HG03442 (cell line): ENCODE data around the gene AGGF1.
"Not testable (repeated sequence)": the region's sequence is repeated elsewhere in the genome, so short reads cannot be mapped to it uniquely, and the experiment has no call there.

Experiments
- ATAC-seq: cut with Tn5 transposase; IDR thresholded peaks from one replicate; pipeline ENCODE4 v1.9.1; 2021; ENCODE audit warnings: mild to moderate bottlenecking, moderate library complexity; ENCODE audit not compliant: unreplicated experiment

AGGF1 gene

DNA sequence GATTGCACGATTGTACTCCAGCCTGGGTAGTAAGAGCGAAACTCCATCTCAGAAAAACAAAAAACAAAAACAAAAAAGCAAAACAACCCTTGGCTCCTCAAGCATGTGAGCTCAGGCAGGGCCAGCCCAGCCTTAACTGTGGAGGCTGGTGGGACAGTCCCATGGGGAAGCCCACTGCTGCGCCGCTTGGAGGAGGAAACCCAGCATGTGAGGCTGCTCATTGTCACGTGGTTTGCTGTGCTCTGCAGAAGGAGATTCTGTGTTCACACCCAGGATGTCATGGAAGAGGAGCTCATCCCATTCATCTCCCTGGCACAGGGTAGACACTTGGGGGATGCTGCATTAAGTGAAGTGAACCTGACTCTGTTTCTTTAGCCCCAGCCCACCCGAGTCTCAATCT, 52.9 kb downstream of the AGGF1 start:
- no peak for ATAC-seq

DNA sequence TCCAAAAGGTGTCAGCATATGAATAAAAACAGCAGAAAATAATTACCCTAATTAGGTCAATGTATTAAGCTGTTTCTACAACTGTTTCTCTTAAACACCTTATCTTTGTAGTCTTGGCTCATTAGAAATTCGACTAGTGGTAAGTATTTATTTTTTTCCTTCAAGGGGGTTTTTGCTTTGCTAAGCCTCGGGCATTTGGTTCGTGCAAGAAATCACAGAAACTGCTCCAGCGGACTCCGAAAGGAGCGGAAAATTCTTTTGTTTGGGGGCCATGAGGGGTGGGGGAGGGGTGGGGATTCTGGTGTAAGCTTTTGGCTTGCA, 56.1 kb downstream of the AGGF1 start:
- no peak for ATAC-seq

DNA sequence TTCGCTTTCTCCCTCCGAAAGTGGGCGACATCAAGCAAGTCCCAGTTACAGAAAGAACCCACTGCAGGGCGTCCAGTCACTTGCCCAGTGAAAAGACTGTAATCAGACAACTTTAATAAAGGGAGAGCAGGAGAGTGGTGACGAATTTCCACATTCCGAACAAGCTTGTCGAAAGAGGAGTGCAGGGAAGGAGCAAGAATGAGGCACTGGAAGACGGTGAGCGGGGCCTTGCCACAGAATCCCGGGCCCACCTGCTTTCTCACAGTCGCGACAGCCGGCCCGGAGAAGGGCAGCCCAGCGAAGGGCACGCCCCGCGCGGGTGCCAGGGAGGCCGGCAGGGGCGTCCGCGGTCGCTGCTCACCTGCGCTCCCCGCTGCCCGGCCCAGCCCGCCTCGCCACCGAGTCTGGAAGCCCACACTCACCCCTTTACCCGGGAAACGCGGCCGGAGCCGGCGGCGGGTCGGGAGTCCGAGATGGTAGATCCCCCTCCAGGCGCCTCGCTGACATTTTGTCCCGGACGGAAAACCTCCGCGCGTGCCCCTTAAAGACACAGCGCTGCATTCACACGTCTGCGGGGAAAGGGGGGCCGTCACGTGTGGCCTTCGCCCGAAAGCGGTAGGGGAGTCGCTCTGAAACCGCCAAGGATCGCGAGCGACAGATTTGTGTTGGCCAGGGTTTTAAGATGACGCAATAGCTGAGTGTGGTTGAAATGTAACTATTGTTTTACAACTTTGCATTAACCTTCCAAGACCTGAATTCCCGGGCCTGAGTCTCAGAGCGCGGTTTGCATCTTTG, 56.7 kb downstream of the AGGF1 start, which contains the start of gene ZBED3:
Gene ZBED3 (minus strand): TSS at position 597 of the 795 bp plus-strand sequence. CDS start 9,407 bp downstream, outside the sequence.
- ATAC-seq = peak; percentile 56

DNA sequence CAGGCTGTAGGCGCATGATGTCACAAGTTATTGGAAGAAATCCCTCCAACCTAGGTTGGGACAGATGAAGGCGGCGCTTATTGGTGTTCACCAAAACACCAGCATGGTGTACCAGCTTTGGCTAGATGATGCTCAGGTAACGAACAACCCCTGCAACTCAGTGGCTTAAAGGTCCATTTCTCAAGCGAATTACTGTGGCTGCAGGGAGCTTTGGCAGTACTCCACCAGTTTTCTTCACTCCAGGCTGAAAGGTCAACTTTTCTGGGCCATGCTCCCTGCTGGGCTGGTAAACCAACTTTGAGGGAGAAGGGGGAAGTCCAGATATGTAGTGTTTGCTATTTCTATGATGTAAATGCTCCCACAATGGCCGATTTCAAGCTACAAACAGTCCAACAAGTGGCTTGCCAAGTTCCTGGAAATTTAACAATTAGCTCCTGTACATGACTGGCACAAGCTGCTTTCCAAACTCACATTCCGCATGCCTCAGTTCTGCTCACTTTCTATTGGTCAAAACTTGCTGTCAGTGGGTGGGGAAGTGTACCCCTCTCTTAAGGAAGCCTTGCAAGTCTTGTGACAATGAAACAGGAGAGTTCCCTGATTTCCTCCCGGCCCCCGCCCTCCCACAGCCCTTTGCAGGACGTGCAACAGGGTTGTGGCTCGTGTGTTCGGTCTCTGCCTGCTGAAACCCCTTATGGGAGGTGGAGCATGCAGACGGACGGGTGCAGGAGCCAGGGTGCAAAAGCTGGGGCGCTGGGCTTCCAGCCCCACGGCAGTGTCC, 57.5 kb downstream of the AGGF1 start:
- no peak for ATAC-seq

DNA sequence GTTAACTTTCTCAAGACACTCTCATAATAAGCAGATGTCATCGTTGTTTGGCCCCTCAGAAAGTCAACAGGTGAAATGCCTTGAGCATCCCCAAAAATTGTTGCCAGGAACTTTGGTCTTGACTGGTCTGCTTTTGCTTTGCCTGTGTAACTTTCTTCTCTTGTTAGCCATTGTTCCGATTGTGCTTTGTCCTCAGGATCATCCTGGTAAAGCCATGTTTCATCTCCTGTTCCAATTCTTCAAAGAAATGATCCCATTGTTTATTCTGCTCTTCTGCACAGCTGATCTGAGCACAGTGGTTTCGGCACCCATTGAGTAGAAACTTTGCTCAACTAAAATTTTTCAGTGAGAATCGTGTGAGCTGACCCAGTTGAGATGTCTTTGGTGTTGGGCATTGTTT, 65.0 kb downstream of the AGGF1 start:
- ATAC-seq = no peak

DNA sequence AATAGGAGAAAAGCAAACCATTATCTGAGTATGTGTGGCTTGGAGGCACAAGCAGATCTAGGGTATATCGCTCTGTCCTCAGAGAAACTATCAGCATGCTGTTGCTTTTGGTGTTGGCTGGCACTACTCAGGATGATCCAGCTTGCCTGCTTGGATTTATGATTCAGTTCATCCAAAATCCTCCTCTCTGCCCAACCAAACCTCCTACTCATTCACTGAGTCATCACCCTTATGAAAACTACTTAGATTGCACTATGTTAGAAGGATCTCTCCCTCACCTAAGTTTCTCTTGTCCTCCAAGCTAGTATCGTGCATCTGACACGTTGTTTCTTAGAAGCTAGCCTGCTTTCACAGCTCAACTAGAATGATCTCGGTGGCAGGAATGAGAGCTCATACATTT, 71.1 kb downstream of the AGGF1 start:
- no peak for ATAC-seq

DNA sequence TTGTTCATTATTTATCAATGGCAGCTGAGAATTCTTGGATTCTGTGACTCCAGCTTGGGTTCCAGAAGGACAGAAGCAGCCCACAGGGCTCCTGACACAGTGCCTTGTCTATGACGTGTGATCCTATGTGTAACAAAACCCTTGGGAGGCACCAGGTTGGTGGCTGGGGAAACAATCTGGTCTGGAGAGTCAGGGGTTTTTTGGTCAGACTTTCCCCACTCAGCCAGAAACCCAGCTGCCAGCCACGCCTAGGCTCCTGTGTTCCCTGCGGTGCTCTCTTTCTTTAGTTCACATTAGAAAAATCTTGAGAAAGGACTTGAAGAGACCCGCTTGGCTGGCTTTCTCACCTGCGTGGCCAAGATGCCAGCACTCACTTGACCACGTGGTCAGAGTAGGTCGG, 72.3 kb downstream of the AGGF1 start:
- ATAC-seq = no peak

DNA sequence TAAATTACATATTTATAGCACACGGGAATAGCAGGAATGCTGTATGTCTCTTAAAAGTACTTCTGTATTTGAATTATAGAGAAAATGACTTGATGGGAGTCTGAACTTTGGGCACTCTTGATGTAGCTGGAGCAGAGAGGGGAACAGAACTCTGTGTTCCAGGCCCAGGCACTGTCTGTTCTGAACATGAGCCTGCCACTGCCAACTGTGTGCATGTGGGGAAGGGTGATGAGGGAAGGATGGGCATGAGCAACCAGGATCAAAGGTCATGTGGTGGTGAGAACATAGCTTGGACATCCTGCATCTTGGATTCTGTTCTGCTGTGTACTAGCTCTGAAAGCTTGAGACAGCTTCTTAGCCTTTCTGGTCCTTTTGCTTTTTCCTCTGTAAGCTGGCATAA, 73.3 kb downstream of the AGGF1 start:
- no peak for ATAC-seq

DNA sequence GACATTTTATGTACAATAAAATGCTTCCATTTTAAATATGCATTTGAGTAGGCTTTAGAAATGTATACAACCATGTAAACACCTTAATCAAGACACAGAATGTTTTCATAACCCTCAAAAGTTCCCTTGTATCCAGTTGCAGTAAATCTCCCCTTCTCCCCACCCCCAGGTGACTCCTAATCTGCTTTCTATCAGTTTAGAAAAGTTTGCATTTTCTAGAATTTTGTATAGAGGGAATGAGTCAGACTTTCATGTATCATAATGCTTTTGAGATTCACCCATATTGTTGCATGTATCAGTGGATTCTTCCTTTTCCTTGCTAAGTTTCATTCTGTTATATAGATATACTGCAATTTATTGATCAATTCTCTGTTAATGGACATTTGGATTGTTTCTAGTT, 74.6 kb downstream of the AGGF1 start:
- no peak for ATAC-seq

DNA sequence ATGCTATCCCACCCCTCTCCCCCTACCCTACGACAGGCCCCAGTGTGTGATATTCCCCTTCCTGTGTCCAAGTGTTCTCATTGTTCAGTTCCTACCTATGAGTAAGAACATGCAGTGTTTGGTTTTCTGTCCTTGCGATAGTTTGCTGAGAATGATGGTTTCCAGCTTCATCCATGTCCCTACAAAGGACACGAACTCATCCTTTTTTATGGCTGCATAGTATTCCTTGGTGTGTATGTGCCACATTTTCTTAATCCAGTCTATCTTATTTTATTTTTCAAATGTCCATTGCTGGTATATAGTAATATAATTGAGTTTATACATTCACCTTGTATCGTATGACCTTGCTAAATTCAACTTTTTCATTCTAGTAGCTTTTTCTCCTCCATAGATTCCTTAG, 76.8 kb downstream of the AGGF1 start:
- ATAC-seq = not testable (repeated sequence)
